Lower leg skin (tissue), 3 donors: ENCODE data around the gene AQP3.

Experiments
- POLR2A ChIP-seq, 2 donors: fragments of 450-650 bp; IDR thresholded peaks; one replicate each; pipeline ENCODE4 v1.6.1; 2016 to 2017; ENCODE audit warnings: antibody characterized with exemption in 2 of 2, mild to moderate bottlenecking in 1 of 2, moderate library complexity in 1 of 2
- TF ChIP-seq, protein P1 (sequence below), 3 donors: fragments of 450-650 bp; IDR thresholded peaks; one replicate each; pipeline ENCODE4 v1.5.1; 2016; ENCODE audit warnings: antibody characterized with exemption in 3 of 3, mild to moderate bottlenecking in 3 of 3, moderate library complexity in 2 of 3

DNA sequence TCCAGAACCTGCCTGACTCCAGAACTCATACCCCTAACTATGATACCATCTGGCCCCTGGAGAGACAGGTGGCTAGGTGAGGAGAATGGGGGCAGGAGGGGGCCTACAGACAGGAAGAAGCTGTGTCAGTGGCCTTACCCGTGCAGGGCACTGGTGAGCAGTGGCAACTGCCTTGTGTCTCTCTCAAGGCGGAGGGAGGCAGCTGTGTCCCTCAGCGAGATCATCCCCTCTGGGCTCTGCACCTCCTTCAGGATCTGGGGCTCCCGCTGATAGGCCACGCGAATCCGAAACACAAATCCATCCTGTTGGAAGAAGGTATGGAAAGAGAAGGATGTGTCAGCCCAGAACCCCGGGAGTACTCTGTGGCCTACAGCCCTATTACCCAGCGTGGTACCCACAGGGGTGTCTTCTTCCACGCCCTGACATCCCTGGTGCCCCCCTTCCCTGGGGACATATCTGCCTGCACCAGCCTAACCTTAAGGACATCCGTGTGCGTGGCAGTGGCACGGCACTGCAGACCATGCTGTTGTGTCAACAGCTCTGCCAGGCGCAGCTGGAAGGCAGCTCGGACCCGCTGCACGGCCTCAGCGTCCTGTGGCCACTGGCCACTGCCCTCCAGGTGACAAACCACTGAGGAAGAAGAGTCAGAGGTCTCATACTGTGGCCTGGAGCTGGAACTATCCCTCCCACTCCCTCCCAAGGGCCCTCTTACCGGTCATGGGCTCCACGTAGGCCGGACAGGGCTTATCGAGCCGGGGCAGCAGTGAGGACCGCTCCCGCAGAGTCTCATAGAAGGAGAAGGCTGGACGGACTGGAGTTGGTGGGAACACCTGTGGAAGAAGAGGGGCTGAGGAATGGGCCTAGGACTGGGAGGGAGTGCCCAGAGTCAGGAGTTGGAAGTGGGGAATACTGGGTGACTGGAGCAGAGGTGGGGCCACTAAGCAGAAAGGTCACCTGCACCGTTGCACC lies 18.5 kb upstream of the AQP3 start:
- TF ChIP-seq, protein P1, sequence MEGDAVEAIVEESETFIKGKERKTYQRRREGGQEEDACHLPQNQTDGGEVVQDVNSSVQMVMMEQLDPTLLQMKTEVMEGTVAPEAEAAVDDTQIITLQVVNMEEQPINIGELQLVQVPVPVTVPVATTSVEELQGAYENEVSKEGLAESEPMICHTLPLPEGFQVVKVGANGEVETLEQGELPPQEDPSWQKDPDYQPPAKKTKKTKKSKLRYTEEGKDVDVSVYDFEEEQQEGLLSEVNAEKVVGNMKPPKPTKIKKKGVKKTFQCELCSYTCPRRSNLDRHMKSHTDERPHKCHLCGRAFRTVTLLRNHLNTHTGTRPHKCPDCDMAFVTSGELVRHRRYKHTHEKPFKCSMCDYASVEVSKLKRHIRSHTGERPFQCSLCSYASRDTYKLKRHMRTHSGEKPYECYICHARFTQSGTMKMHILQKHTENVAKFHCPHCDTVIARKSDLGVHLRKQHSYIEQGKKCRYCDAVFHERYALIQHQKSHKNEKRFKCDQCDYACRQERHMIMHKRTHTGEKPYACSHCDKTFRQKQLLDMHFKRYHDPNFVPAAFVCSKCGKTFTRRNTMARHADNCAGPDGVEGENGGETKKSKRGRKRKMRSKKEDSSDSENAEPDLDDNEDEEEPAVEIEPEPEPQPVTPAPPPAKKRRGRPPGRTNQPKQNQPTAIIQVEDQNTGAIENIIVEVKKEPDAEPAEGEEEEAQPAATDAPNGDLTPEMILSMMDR (IDR thresholded peaks at IDR 0.05) = no peak
- TF ChIP-seq POLR2A (IDR thresholded peaks at IDR 0.05) = no peak
